K562 (cell line): ENCODE measurements around the gene DNAAF3. TPM values are rescaled to one million over a fixed set of nuclear protein-coding genes. Genes with fewer than 3 reads are reported as not detected.

Experiments
- FIP1L1 ChIP-seq: fragments of 200-400 bp; formaldehyde crosslinking; IDR thresholded peaks from 2 replicates; pipeline ENCODE4 v1.6.1; 2018; ENCODE audit warnings: mild to moderate bottlenecking, low read depth, low read length; ENCODE audit not compliant: poor library complexity, severe bottlenecking
- GTF3C2 ChIP-seq: IDR thresholded peaks from 3 replicates; pipeline ENCODE4 v1.6.1; 2011; ENCODE audit warnings: borderline replicate concordance, mild to moderate bottlenecking, moderate library complexity; ENCODE audit not compliant: insufficient read length; ENCODE audit errors: extremely low read depth
- HDAC1 ChIP-seq, 2 experiments: fragments of 450-650 bp; IDR thresholded peaks; 2 replicates each; pipeline ENCODE4 v1.6.1; 2016 to 2017; ENCODE audit warnings: inconsistent platforms in 1 of 2, mild to moderate bottlenecking in 1 of 2, moderate library complexity in 1 of 2
- MXI1 ChIP-seq: IDR thresholded peaks from 2 replicates; pipeline ENCODE4 v1.6.1; 2011; ENCODE audit warnings: low read depth, mild to moderate bottlenecking, improper control_type of control experiment, low read length
- POLR2A ChIP-seq: fragments of 450-650 bp; conservative IDR thresholded peaks from 2 replicates; pipeline ENCODE4 v1.6.1; 2016
- RAD21 ChIP-seq, 2 experiments: fragments of 250-450 bp in 1 of 2; fragments of 450-650 bp in 1 of 2; sonication (Bioruptor Pico) in 1 of 2; formaldehyde crosslinking in 1 of 2; IDR thresholded peaks in 1 of 2; conservative IDR thresholded peaks in 1 of 2; 2 replicates each; pipeline versions ENCODE4 v1.4.0 to v1.8.0; 2020 to 2022; ENCODE audit warnings: mild to moderate bottlenecking in 2 of 2, moderate library complexity in 1 of 2
- polyA plus RNA-seq, 8 experiments: library from polyadenylated mRNA; depleted of rRNA in 4 of 8; stranded (reverse) in 5 of 8; unstranded in 3 of 8; fragments of >200 nt; fragmentation: Nextera tagmentation in 2 of 8; fragmentation: Illumina TruSeq in 1 of 8; extraction: Ambion mirVana in 2 of 8; extraction: Trizol in 1 of 8; gene quantifications; 2 replicates each; pipeline versions ENCODE4 v1.2.1 to v1.2.3, GENCODE V29; 2011 to 2014; ENCODE audit warnings: inconsistent platforms in 1 of 8, missing spikeins in 1 of 8
- total RNA-seq, 7 experiments: library from RNA; depleted of rRNA in 6 of 7; stranded (reverse); fragments of >200 nt in 6 of 7; fragmentation: Illumina TruSeq in 2 of 7; extraction: Trizol in 2 of 7; gene quantifications; 2 replicates each; pipeline versions ENCODE4 v1.2.1 to v1.2.3, GENCODE V29; 2011 to 2021; ENCODE audit warnings: low replicate concordance in 1 of 7

The DNAAF3 gene
- total and polyA plus RNA-seq, 9 of the 15 experiments (the other 6 are each of a cell fraction or from before 2014, with no cell fraction given), result 21.6 to 61.5 (median 43.0) TPM

- TF ChIP-seq GTF3C2, result no peak
- no peak for TF ChIP-seq MXI1
- TF ChIP-seq POLR2A, result no peak
- TF ChIP-seq RAD21 (CRISPR knock-in tag; conservative IDR thresholded peaks at IDR 0.05 in 1 of 2, IDR thresholded peaks at IDR 0.05 in 1 of 2), result peak in 1 of 2 experiments; percentile 64; a peak in 3 of 4 replicates
- TF ChIP-seq HDAC1 (IDR thresholded peaks at IDR 0.05), result peak in 1 of 2 experiments; percentile 82; a peak in 2 of 4 replicates
- TF ChIP-seq FIP1L1, result peak; percentile 43
Observed at GRCh38 chr19:55165952-55166529, 372 bp downstream of the DNAAF3 start (continued).
